ENCODE results near the gene SLC25A2.
"Not testable (repeated sequence)": the region's sequence is repeated elsewhere in the genome, so short reads cannot be mapped to it uniquely, and the experiment has no call there.

Gene SLC25A2

GRCh38 chr5:141303756-141304155 is at the start of gene SLC25A2:
SLC25A2 (minus strand) TSS chr5:141304049; CDS start chr5:141303865, 184 bp downstream.
- no peak for DNase-seq

DNA sequence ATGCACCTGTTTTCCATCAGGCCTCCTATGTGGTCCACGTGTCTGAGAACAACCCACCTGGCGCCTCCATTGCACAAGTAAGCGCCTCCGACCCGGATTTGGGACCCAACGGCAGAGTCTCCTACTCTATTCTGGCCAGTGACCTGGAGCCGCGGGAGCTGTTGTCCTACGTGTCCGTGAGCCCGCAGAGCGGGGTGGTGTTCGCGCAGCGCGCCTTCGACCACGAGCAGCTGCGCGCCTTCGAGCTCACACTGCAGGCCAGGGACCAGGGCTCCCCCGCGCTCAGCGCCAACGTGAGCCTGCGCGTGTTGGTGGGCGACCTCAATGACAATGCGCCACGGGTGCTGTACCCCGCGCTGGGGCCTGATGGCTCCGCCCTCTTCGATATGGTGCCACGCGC is 47.7 kb upstream of the SLC25A2 start:
- no peak for DNase-seq

- DNase-seq, result peak; percentile 4
Observed at GRCh38 chr5:141349917-141350619, 46.2 kb upstream of the SLC25A2 start, which contains the start of gene PCDHGB1. PCDHGB1 (plus strand) TSS chr5:141350099; CDS start chr5:141350261, 162 bp downstream.

- DNase-seq, result not testable (repeated sequence)
Observed at GRCh38 chr5:141346017-141346416, 42.2 kb upstream of the SLC25A2 start.

- DNase-seq, result no peak
Observed at GRCh38 chr5:141345327-141345726, 41.5 kb upstream of the SLC25A2 start.

- no peak for DNase-seq
Observed at GRCh38 chr5:141343953-141344463, 40.2 kb upstream of the SLC25A2 start.

GRCh38 chr5:141343242-141343952 is 39.5 kb upstream of the SLC25A2 start, which contains the start of gene PCDHGA3:
PCDHGA3 (plus strand) TSS chr5:141343829; CDS start chr5:141344034, 205 bp downstream.
- no peak for DNase-seq

GRCh38 chr5:141342773-141343172 is 38.9 kb upstream of the SLC25A2 start:
- DNase-seq, result no peak

DNA sequence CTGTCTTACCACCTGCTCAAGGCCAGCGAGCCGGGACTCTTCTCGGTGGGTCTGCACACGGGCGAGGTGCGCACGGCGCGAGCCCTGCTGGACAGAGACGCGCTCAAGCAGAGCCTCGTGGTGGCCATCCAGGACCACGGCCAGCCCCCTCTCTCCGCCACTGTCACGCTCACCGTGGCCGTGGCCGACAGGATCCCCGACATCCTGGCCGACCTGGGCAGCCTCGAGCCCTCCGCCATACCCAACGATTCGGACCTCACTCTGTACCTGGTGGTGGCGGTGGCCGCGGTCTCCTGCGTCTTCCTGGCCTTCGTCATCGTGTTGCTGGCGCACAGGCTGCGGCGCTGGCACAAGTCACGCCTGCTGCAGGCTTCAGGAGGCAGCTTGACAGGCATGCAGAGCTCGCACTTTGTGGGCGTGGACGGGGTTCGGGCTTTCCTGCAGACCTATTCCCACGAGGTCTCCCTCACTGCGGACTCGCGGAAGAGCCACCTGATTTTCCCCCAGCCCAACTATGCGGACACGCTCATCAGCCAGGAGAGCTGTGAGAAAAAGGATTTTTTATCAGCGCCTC is 37.0 kb upstream of the SLC25A2 start:
- DNase-seq, result not testable (repeated sequence)

GRCh38 chr5:141338538-141339306 is 34.9 kb upstream of the SLC25A2 start, which contains the start of gene PCDHGA2:
PCDHGA2 (plus strand) TSS chr5:141338760.
- no peak for DNase-seq

GRCh38 chr5:141332571-141332970 is 28.7 kb upstream of the SLC25A2 start:
- not testable (repeated sequence) for DNase-seq

GRCh38 chr5:141330299-141331080 is 26.6 kb upstream of the SLC25A2 start, which contains the start of gene PCDHGA1:
PCDHGA1 (plus strand) TSS chr5:141330514.
- DNase-seq, result peak; percentile 1

DNA sequence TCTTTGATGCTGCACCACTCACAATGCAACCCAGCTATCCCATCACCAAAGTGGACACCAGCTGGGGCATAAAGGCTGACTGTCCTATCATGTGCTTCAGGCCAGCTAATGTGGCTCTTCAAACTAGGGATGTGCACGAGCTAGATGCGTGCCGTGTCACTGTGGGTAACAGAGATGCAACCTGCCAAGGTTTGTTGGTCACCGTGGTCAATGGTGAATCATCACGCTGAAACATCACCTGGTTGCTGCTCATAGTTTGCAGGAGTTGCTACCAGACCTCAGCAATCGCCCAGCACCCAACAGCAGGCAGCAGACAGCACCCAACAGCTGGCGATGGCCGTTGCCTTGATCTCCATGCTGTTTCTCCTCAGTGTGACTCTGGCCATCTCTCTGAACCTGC is 24.4 kb upstream of the SLC25A2 start:
- DNase-seq, result no peak

- DNase-seq, result no peak
Observed at GRCh38 chr5:141326088-141326854, 22.4 kb upstream of the SLC25A2 start.

DNA sequence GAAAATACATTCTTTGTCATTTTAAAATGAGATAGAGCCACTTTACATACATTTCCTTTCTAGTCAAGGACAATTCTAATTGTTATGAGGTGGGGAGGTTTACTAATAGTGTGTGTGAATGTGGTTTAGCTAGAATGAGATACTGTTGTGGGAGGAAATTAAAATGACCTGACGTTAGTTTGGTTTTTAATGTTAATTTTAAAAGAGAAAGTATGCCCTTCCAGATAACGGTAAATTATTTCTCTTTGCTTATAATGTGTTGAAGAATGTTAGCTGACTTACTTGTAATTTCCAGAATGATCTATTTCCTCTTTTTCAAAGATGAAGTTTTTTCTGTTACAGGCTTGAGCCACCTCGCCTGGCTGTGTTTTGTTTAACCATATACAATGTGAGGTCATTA is 18.4 kb upstream of the SLC25A2 start:
- no peak for DNase-seq

DNA sequence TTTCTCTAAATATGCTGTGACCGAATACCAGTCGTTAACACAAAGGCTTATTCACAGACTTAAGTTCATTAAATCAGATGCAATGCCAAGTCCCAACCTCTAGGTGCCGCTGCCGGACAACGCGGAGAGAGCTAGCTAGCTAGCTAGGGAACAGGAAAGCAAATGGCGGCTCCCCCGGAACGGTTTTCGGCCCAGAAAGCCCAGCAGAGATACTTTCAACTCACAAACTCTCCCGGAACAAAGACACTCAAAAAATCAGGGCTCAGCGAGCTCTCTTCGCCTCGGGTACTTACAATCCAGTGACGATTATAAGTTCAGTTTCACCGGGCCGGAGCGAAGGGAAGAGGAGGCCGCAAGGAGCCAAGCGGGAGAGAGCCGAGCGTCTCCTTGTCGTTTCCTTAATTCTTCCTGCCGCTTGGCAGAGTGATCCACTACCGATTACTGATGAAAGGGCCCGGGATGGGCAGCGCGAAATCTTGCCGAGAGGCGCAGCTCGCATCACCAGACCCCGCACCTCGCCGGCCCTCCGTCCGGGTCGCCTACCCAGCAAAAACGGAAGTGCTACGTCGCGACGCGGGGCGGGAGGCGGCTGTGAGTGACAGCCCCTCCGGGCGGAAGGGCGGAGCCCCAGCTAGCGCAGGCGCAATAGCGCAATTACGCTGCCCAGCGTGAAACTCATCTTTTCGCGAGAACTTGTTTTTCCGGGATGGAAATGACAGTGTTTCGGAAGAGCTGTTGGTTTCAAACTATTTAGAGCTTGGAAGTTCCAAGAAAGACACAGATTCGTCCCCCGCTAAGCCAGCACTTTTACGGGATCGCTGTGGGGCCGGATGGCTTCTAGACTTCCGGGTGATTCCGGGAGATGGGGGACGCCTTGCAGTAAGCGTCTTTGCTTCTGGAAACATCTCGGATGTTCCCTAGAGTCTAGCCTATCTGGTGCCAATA is 16.6 kb upstream of the SLC25A2 start, which contains the start of gene TAF7:
Gene TAF7 (minus strand): TSS at position 560 of the 945 bp plus-strand sequence. CDS start 740 bp downstream, outside the sequence.
- DNase-seq, result peak; percentile 68

DNA sequence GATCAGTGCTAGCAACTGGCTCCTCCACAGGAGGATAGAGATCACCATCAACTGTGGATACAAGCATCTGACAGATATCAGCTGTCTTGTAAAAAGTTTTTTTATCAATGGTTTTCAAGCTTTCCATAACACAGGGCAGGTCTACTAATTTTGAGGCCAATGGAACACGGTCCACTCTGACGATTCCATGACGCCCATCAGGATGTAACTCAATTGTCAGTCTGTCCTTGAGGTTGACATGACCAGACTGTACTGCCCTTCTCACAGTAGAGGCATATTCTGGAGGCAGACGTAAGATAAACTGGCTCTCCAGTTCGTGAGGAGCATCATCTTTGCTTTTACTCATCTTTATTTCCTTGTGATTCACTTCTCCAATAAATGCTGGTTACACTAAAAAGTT is 15.8 kb upstream of the SLC25A2 start:
- no peak for DNase-seq

GRCh38 chr5:141319202-141319601 is 15.4 kb upstream of the SLC25A2 start:
- no peak for DNase-seq

GRCh38 chr5:141316963-141317362 is 13.1 kb upstream of the SLC25A2 start:
- not testable (repeated sequence) for DNase-seq

DNA sequence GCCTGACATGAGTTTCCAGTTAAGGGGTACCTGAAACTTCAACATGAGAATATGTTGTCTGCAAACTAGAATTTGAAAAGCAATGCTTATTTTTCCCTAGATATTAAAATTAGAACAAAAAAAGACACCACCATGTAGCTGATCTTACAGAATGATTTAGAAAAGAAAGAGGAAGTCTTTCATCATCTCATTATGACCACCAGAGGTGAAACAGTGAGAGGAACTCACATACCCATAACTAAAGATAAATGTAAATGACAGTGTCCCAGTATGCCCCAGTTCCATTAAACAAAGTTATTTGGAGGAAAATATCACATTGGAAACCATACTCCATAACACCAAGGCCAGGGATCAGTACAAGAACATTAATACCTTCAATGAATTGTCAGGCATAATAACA is 9.9 kb upstream of the SLC25A2 start:
- no peak for DNase-seq

Data from NCI-H2171 (cell line).